DND-41 (cell line): Measurements from ENCODE around the gene GRAMD2B.

Experiments
- CTCF ChIP-seq: IDR thresholded peaks from 2 replicates; pipeline ENCODE4 v1.5.1; 2012; ENCODE audit warnings: borderline replicate concordance, low read length, moderate library complexity, mild to moderate bottlenecking; ENCODE audit not compliant: poor library complexity, severe bottlenecking; ENCODE audit errors: extremely low read depth
- EZH2 ChIP-seq: IDR thresholded peaks from 3 replicates; pipeline ENCODE4 v1.6.1; 2012; ENCODE audit warnings: borderline replicate concordance, low read depth, mild to moderate bottlenecking, moderate library complexity, low read length, inconsistent platforms; ENCODE audit not compliant: severe bottlenecking

DNA sequence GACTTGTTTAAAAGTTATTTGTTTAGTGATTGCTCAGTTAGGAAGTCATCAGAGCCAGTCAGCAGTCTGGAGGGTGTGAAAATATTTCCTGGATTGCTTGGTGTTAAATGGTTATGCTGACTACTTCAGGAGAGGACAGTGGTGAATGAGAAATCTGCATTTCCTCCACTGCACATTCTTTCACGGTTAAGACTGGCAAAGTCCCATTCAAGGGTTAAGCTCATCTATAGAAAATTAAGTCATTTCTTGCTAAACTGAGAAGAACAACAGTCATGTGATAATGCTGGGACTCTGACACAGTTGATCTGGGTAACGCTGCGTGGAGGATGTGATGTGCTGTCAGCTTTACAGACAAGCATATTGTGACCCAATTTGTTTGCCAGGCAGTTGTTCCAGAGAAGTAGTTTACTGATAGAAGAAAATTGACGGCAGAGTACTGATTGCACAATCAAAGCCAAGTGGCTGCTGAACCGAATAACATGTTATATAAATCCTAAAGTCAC lies 80.4 kb downstream of the GRAMD2B start:
- TF ChIP-seq CTCF (no peak), EZH2 (no peak)
